Parathyroid adenoma (tissue), 2 donors: ENCODE data around the gene RUFY2.
"Not testable (repeated sequence)": the region's sequence is repeated elsewhere in the genome, so short reads cannot be mapped to it uniquely, and the experiment has no call there.

Experiments
- H2AFZ ChIP-seq: fragments of 300-600 bp; sonication (generic); one replicate; pipeline ENCODE4 v1.7.0; 2017; ENCODE audit warnings: antibody characterized with exemption, mild to moderate bottlenecking
- H3K27ac ChIP-seq: fragments of 300-600 bp; sonication (generic); one replicate; pipeline ENCODE4 v1.7.0; 2017
- H3K27me3 ChIP-seq: fragments of 300-600 bp; sonication (generic); one replicate; pipeline ENCODE4 v1.7.0; 2017; ENCODE audit warnings: low read length; ENCODE audit not compliant: control insufficient read depth, insufficient read depth
- H3K36me3 ChIP-seq: fragments of 300-600 bp; sonication (generic); one replicate; pipeline ENCODE4 v1.7.0; 2017; ENCODE audit warnings: low read length; ENCODE audit not compliant: control insufficient read depth, insufficient read depth
- H3K4me1 ChIP-seq: fragments of 300-600 bp; sonication (generic); one replicate; pipeline ENCODE4 v1.7.0; 2017; ENCODE audit warnings: control low read depth
- H3K4me2 ChIP-seq: fragments of 300-600 bp; sonication (generic); one replicate; pipeline ENCODE4 v1.7.0; 2017; ENCODE audit warnings: low read length
- H3K4me3 ChIP-seq: fragments of 300-600 bp; sonication (generic); one replicate; pipeline ENCODE4 v1.7.0; 2017; ENCODE audit warnings: low read depth, low read length
- H3K79me2 ChIP-seq: fragments of 300-600 bp; sonication (generic); one replicate; pipeline ENCODE4 v1.7.0; 2017; ENCODE audit warnings: control low read depth
- H3K9ac ChIP-seq: fragments of 300-600 bp; sonication (generic); one replicate; pipeline ENCODE4 v1.7.0; 2017; ENCODE audit warnings: mild to moderate bottlenecking
- H3K9me3 ChIP-seq: fragments of 300-600 bp; sonication (generic); one replicate; pipeline ENCODE4 v1.7.0; 2017; ENCODE audit warnings: low read length; ENCODE audit not compliant: control insufficient read depth
- CTCF ChIP-seq: fragments of 300-600 bp; sonication (generic); IDR thresholded peaks from one replicate; pipeline ENCODE4 v1.7.0; 2017; ENCODE audit warnings: antibody characterized with exemption, mild to moderate bottlenecking
- donor health status: primary hyperparathyroidism.

Gene RUFY2

DNA sequence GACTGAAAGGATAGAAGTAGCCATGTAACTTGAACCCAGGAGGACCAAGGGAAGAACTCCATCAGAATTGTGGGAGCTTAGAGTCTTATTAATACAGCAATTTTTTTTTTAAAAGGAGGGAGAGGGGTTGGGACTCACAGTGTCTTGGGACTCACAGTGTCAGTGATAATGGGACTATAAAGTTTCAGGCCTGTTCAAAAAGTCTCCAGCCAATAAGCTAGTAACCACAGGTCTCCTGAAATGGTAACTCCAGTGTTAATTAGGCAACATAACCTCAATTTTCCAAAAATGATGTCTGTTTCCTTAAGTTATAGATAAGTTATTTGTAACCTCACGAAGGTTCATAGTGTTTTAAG, 77.6 kb downstream of the RUFY2 start:
- H3K9ac ChIP-seq, result no peak overlapping the region
- H3K27me3 ChIP-seq, result no peaks in the 10 kb centered on the region
- no peak for TF ChIP-seq CTCF
- H3K27ac ChIP-seq, result no peak overlapping the region
- peaks cover 3% of the 10 kb centered on the region for H3K4me1 ChIP-seq
- no peak overlapping the region for H2AFZ ChIP-seq
- peaks cover 21% of the 10 kb centered on the region for H3K79me2 ChIP-seq
- no peaks in the 10 kb centered on the region for H3K9me3 ChIP-seq
- no peak overlapping the region for H3K4me3 ChIP-seq
- no peak overlapping the region for H3K4me2 ChIP-seq
- no peaks in the 10 kb centered on the region for H3K36me3 ChIP-seq

GRCh38 chr10:68327889-68328786, 78.9 kb downstream of the RUFY2 start:
- TF ChIP-seq CTCF, result no peak

GRCh38 chr10:68324396-68324795, 82.7 kb downstream of the RUFY2 start:
- H3K79me2 ChIP-seq, H3K27ac ChIP-seq, H3K4me1 ChIP-seq, H2AFZ ChIP-seq, H3K4me2 ChIP-seq, H3K9me3 ChIP-seq, H3K27me3 ChIP-seq, H3K9ac ChIP-seq, H3K36me3 ChIP-seq, H3K4me3 ChIP-seq: not testable (repeated sequence)

More at GRCh38 chr10:68327889-68328786, 78.9 kb downstream of the RUFY2 start:
- peak overlapping the region; percentile 47 for H2AFZ ChIP-seq
- no peaks in the 10 kb centered on the region for H3K9me3 ChIP-seq
- H3K4me2 ChIP-seq, result peak overlapping the region; percentile 7
- no peaks in the 10 kb centered on the region for H3K27me3 ChIP-seq
- H3K36me3 ChIP-seq, result no peaks in the 10 kb centered on the region
- peaks cover 3% of the 10 kb centered on the region for H3K4me1 ChIP-seq
- peak overlapping the region; percentile 51 for H3K27ac ChIP-seq
- H3K4me3 ChIP-seq, result peak overlapping the region; percentile 6
- H3K79me2 ChIP-seq, result peaks cover 7% of the 10 kb centered on the region
- H3K9ac ChIP-seq, result no peak overlapping the region

- Histone ChIP-seq H3K4me2 (no peak overlapping the region), H3K27me3 (no peaks in the 10 kb centered on the region), H2AFZ (no peak overlapping the region), H3K4me3 (no peak overlapping the region), H3K4me1 (no peaks in the 10 kb centered on the region), H3K36me3 (no peaks in the 10 kb centered on the region), H3K79me2 (peaks cover 3% of the 10 kb centered on the region), H3K9me3 (no peaks in the 10 kb centered on the region), H3K9ac (no peak overlapping the region), H3K27ac (no peak overlapping the region)
- TF ChIP-seq CTCF, result no peak
Measured at GRCh38 chr10:68318331-68319059, 88.6 kb downstream of the RUFY2 start.

DNA sequence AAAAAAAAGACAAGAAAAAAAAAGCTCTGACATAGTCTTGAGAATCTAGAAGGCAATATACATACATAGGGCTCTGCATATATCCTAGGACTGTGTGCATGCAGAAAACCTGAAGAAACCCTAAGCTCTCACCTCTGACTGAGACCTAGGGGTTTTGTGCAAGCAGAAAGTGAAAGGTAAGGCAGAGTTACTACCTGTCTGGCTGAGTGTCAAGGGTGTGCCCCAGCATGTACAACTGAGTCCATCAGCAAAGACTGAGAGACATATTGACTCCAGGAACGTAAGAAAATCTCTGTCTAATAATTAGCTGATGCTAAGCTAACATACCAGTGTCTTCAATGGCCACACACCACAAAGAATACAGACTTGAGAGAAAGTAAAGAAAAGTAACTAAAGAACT, 91.5 kb downstream of the RUFY2 start:
- TF ChIP-seq CTCF, result no peak
- Histone ChIP-seq H3K36me3 (no peaks in the 10 kb centered on the region), H3K4me1 (no peaks in the 10 kb centered on the region), H3K79me2 (peaks cover 3% of the 10 kb centered on the region), H3K27ac (no peak overlapping the region), H3K9me3 (no peaks in the 10 kb centered on the region), H2AFZ (no peak overlapping the region), H3K27me3 (no peaks in the 10 kb centered on the region), H3K9ac (no peak overlapping the region), H3K4me2 (no peak overlapping the region), H3K4me3 (no peak overlapping the region)

DNA sequence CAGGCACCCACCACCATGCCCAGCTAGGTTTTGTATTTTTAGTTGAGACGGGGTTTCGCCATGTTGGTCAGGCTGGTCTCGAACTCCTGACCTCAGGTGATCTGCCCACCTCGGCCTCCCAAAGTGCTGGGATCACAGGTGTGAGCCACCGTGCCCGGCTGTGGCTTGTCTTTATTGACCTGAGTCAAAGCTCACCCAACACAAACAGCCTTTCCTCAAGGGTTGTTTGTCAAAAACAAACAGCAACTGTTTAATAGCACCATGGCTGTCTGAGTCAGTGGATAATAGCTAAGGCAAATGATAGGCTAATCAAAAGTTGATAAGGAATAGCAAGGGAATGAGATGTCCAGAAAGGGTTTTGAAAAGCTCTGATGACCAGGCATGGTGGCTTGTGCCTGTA, 92.1 kb downstream of the RUFY2 start:
- not testable (repeated sequence) for H3K9ac ChIP-seq, H3K4me3 ChIP-seq, H3K4me2 ChIP-seq, H3K27ac ChIP-seq, H3K36me3 ChIP-seq, H3K79me2 ChIP-seq, H3K27me3 ChIP-seq, H3K4me1 ChIP-seq, H2AFZ ChIP-seq, H3K9me3 ChIP-seq
